ENCODE data around the gene PGS1. TPM values are rescaled to one million over a fixed set of nuclear protein-coding genes. Genes with fewer than 3 reads are reported as not detected.

Gene PGS1
- polyA plus RNA-seq, 3 donors: 26.0 to 87.1 (median 28.0) TPM

- 4% methylated on average over 4 of the region's 5 CpGs for WGBS (ENCODE audit: insufficient coverage)
- H3K9me3 ChIP-seq (replicated peaks in 1 of 2; ENCODE audit: control insufficient read depth in 1 of 2, insufficient read depth in 1 of 2, low read length in 2 of 2): no peaks in the 10 kb centered on the region
- peak; percentile 71 to 75 (median 72) for DNase-seq
- peak overlapping the region; percentile 69 to 81 for H3K4me3 Mint-ChIP-seq
- TF ChIP-seq CTCF (IDR thresholded peaks at IDR 0.05): no peak
- peaks cover 0 to 5% of the 10 kb centered on the region in 2 donors for H3K36me3 Mint-ChIP-seq
- H3K9ac ChIP-seq (ENCODE audit: insufficient read depth, low read length, poor library complexity, severe bottlenecking): peak overlapping the region; percentile 79
- H3K27ac ChIP-seq (ENCODE audit: low read depth in 1 of 2, low read length in 2 of 2): peak overlapping the region; percentile 53 to 86
- H3K4me1 Mint-ChIP-seq: peaks cover 50% of the 10 kb centered on the region
- peaks cover 0 to 2% (median 0%) of the 10 kb centered on the region in 7 donors for H3K9me3 Mint-ChIP-seq
- H3K4me2 ChIP-seq (replicated peaks; ENCODE audit: extremely low read depth, low read length, poor library complexity, severe bottlenecking): peak overlapping the region; percentile 77
- no peak overlapping the region for H2AFZ ChIP-seq (ENCODE audit: insufficient read depth, low read depth, low read length, poor library complexity, severe bottlenecking)
- intact Hi-C loops (cut with micrococcal nuclease): no loop called here
- peaks cover 55 to 59% of the 10 kb centered on the region in 2 donors for H3K4me1 ChIP-seq (ENCODE audit: control insufficient read depth in 1 of 2, insufficient read depth in 2 of 2, low read length in 2 of 2)
- peak overlapping the region in 1 of 3 experiments; percentile 70 for H3K4me3 ChIP-seq (replicated peaks in 1 of 3; ENCODE audit: low read depth in 2 of 3, low read length in 3 of 3)
- no peaks in the 10 kb centered on the region for H4K20me1 ChIP-seq (ENCODE audit: insufficient read depth, low read length)
- peaks cover 0 to 21% of the 10 kb centered on the region in 2 donors for H3K27me3 ChIP-seq (ENCODE audit: control insufficient read depth in 2 of 2, insufficient read depth in 2 of 2, low read length in 2 of 2)
- peak overlapping the region; percentile 89 to 96 (median 94) for H3K27ac Mint-ChIP-seq
- no peaks in the 10 kb centered on the region for H3K36me3 ChIP-seq (replicated peaks in 1 of 2; ENCODE audit: control insufficient read depth in 1 of 2, insufficient read depth in 2 of 2, low read length in 2 of 2)
- no peaks in the 10 kb centered on the region for H3K79me2 ChIP-seq (ENCODE audit: insufficient read depth, low read length)
- peaks cover 14 to 29% (median 19%) of the 10 kb centered on the region in 3 donors for H3K27me3 Mint-ChIP-seq (ENCODE audit: low read depth in 3 of 3)
Observed at GRCh38 chr17:78343187-78343542, 35.3 kb upstream of the PGS1 start.

- Histone ChIP-seq H3K27me3 (ENCODE audit: control insufficient read depth in 2 of 2, insufficient read depth in 2 of 2, low read length in 2 of 2) (peaks cover 0 to 21% of the 10 kb centered on the region in 2 donors), H3K9me3 (replicated peaks in 1 of 2; ENCODE audit: control insufficient read depth in 1 of 2, insufficient read depth in 1 of 2, low read length in 2 of 2) (no peaks in the 10 kb centered on the region), H3K4me3 (replicated peaks in 1 of 3; ENCODE audit: low read depth in 2 of 3, low read length in 3 of 3) (peak overlapping the region in 1 of 3 experiments; percentile 70), H3K4me2 (replicated peaks; ENCODE audit: extremely low read depth, low read length, poor library complexity, severe bottlenecking) (peak overlapping the region; percentile 77), H3K79me2 (ENCODE audit: insufficient read depth, low read length) (no peaks in the 10 kb centered on the region), H2AFZ (ENCODE audit: insufficient read depth, low read depth, low read length, poor library complexity, severe bottlenecking) (no peak overlapping the region), H4K20me1 (ENCODE audit: insufficient read depth, low read length) (no peaks in the 10 kb centered on the region), H3K9ac (ENCODE audit: insufficient read depth, low read length, poor library complexity, severe bottlenecking) (peak overlapping the region; percentile 79), H3K36me3 (replicated peaks in 1 of 2; ENCODE audit: control insufficient read depth in 1 of 2, insufficient read depth in 2 of 2, low read length in 2 of 2) (no peaks in the 10 kb centered on the region), H3K4me1 (ENCODE audit: control insufficient read depth in 1 of 2, insufficient read depth in 2 of 2, low read length in 2 of 2) (peaks cover 50 to 54% of the 10 kb centered on the region in 2 donors), H3K27ac (ENCODE audit: low read depth in 1 of 2, low read length in 2 of 2) (peak overlapping the region; percentile 53 to 86)
- intact Hi-C loops (cut with micrococcal nuclease): no loop called here
- Mint-ChIP-seq H3K9me3 (peaks cover 0 to 2% (median 0%) of the 10 kb centered on the region in 7 donors), H3K27me3 (ENCODE audit: low read depth in 3 of 3) (peaks cover 14 to 29% (median 19%) of the 10 kb centered on the region in 3 donors), H3K4me1 (peaks cover 45% of the 10 kb centered on the region), H3K27ac (peak overlapping the region; percentile 89 to 96 (median 94)), H3K4me3 (peak overlapping the region; percentile 69 to 81), H3K36me3 (peaks cover 0 to 5% of the 10 kb centered on the region in 2 donors)
- peak; percentile 57 to 76 (median 73) for DNase-seq
- TF ChIP-seq CTCF (IDR thresholded peaks at IDR 0.05): no peak
- WGBS (ENCODE audit: insufficient coverage): 10% methylated on average over 7 of the region's 19 CpGs
Observed at GRCh38 chr17:78343543-78344201, 34.8 kb upstream of the PGS1 start.

All from CD14-positive monocyte (primary cell).